Fibroblast of gingiva (primary cell): ENCODE results near the gene PDE6B.
"Not testable (repeated sequence)": the region's sequence is repeated elsewhere in the genome, so short reads cannot be mapped to it uniquely, and the experiment has no call there.

ENCODE experiments used
- DNase-seq: peaks from one replicate; pipeline ENCODE4 v3.0.0-alpha.2; 2011; ENCODE audit warnings: low read depth

PDE6B gene

DNA sequence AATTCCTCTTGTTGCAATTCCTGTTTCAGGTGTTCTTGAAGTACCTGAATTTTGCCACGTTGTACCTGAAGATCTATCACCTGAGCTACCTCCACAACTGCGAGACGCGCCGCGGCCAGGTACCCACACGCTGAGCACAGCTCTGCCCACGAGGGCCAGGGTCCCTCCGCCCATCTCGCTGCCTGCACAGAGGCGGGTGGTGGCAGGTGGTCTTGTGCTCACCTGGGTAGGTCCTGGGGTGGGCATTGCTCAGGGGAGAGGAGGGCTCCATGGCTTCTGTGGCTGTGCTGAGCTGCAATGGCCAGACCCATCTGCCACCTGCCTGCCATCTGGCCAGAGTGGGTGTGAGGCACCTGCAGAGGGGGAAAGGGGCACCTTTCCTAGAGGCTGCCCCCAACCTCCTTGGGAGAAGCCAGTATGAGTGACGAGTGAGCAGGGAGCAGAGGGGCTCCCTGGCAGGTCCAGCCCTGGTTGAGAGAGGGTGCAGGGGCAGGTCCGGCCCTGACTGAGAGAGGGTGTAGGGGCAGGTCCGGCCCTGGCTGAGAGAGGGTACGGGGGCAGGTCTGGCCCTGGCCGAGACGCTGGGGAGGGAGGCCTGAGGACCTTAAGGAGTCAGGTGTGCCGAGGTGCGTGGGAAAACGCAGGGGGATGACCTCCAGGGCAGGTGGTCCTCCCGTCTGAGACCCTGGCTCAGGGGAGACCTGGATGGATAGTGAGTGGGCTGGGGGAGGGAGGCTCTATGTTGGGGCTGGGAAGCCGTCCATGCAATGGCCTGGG lies 10.7 kb downstream of the PDE6B start:
- no peak for DNase-seq

DNA sequence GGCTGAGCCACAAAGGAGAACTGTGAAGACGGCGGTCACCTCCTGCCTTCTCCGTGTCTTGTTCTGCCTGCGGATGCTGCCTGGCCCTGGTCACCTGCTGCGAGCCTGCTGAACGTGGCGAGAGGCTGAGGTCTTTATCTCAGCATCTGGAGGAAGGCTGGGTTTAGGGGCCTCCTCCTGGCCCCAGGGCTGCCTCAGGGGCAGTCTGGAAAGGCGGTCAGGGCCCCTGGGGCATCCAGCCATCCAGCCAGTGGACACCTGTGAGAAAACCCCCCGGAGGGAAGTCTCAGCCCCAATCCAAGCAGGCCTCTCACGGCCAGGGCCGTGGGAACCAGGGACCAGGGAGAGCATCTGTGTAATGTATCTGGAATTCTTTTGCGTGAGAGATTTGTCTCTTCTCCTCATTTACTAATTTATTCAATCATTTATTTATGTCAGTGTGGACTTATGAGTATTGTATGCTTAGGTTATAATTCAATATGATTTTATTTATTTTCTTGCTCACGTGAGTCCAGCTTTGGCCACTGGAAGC lies 11.3 kb downstream of the PDE6B start:
- no peak for DNase-seq

DNA sequence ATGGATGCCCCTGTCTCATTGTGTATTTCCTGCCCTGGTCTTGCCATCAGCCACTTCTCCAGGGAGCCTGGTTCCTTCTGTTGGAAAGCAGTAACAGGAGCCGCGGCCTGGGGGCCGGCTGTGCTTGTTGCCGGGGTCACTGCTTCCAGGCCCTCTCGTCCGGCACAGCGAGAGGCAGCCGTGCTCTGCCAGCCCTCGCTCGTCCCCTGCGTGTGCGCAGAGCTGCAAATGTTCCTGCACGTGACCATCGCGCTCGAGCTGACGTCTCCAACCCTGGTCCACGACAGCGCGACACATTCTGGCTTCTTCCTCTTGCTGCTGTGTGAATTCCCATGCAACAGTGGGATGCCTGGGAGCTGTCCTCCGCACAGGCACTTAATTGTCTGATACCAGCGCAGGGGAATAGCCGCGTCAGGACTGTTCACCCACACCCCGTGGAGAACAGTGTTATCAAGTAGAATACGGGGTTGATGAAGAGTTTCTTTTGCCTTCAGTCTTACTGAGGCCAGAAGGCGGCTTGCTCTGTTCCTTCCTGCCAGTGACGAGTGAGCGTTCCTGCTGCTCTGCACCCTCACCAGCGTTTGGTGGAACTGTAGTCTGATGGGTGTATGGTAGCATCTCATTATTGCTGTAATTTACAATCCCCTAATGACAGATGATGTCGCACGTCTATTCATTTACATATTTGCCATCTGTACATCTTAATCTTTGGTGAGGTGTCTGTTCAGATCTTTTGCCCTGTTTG lies 12.3 kb downstream of the PDE6B start:
- no peak for DNase-seq

DNA sequence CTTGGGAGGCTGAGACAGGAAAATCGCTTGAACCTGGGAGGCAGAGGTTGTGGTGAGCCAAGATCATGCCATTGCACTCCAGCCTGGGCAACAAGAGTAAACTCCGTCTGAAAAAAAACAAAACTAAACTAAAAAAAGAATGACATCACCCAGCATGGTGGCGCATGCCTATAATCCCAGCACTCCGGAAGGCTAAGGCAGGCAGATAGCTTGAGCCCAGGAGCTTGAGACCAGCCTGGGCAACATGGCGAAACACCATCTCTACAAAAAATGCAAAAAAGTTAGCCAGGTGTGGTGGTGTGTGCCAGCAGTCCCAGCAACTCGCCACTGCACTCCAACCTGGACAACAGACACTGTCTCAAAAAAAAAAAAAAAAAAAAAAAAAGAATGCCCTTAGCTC lies 17.0 kb downstream of the PDE6B start:
- not testable (repeated sequence) for DNase-seq

DNA sequence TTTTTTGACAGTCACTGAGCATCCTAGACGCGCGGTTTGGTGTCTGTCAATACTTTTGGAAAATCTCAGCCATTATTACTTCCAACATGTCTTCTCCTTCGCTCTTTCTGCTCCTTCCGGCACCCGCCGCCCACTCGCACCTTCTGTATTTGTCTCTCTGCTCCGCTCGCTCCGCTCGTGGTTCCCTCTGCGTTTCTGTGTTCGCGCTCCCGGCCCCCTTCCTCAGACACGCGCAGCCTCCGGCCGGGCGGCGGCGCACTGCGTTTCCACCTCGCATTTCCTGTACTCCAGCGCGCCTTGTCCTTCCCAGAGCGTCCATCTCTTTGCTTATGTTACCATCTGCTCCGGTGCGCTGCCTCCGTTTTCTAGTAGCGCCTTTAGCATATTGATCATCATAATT lies 21.1 kb downstream of the PDE6B start:
- DNase-seq = no peak

DNA sequence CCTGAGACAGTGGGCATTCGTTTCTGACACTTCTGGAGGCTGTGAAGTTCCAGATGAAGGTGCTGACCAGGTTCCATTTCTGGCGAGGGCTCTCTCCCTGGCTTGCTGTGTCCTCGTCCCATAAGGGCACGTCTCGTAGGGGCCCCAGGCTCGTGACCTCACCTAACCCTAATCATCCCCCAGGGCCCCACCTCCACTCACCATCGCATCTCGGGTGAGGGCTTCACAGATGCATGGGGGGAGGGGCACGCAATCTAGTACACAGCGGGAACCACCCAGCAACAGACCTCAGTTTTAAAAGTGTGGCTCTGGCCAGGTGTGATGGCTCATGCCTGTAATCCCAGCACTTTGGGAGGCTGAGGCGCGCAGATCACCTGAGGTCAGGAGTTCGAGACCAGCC lies 22.1 kb downstream of the PDE6B start:
- DNase-seq = no peak

DNA sequence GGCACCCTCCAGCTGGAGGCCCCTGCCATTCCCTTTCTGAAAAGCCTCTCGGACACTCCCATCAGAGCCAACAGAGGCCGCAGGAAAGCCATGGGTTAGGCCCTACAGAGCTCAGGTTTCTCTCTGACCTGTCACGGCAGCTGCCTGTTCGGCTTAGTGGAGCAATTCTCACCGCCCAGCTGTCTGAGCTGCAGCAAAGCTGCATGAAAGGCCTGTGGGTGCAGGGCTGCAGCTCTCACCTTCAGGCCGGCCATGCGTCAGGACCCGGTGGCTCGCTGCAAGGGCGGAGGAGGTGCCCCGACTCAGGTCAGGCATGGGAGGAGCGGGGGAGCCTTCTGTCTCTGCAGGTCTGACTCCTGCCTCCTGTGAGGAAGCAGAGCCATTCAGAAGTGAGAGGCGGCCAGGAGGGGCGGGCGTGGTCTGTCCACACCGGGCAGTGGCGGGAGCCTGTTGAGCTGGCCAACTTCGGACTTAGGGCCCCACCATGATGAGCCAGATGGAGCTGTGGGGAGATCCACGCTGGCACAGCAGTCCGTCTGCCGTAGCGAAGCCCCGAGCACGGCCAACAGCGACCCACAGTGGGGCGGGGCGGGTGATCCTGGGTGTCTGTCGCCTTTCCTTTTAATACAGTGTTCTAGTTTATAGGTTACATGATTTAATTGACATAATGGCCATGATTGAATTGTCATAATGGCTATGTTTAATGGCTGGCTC lies 23.4 kb downstream of the PDE6B start:
- DNase-seq = no peak

DNA sequence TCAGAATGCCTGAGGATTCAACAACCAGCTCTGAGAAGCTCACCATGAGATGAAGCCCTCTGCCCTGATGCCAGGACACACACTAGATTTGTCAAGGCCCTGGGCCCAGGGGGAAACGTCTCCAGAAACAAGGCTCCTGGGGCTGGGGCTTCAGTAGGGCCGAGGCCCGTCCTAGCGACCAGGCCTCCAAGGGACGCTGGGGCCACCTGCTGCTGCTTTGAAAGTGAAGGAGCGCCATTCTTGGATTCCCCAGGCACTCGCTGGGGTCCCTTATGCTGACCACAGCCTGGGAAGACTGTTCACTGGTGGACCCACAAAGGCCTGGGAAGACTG lies 23.9 kb downstream of the PDE6B start:
- DNase-seq = no peak

DNA sequence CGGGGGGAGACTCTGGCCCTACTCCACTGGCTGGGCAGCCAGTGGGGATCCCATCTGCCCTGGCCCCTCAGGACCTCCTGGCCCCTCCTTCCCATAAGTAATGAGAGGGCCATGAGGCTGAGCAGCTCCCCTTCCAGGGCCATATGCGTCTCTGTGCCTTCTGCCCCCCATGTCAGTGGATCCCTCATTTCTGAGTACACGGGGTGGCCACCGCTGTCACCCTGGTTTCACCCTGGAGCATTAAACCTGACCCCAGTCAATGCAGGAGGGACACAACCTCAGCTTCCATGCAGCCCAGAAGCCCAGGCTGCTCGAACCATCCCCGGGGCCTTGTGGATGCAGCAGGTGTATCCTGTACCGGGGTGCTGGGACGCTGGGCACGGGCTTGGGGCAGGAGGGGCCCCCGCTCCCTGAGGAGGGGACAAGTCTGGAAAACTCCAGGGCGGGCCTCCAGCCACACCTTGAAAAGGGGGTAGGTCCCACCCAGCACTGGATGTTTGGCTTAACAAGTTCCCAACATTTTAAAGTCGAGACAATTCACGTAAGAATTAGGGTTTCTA lies 24.5 kb downstream of the PDE6B start:
- DNase-seq = no peak

DNA sequence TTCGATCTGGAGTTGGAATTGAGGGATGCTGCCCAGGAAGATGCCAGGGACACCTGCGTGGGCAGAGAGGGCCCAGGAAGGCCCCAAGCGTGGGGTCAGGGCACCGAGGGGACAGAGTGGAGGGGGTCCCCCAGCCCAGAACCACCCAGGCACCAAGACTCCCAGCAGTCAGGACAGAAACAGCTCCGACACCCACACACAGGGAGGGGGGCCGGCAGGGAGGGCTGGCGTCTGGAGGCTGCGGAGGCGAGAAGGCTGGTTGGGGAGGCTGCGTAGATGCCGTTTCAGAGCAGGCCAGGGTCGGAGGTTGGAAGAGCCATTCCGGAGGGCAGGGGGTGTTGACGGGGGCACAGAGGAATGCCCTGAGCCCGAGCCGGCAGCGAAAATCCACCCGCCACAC lies 25.1 kb downstream of the PDE6B start:
- no peak for DNase-seq

DNA sequence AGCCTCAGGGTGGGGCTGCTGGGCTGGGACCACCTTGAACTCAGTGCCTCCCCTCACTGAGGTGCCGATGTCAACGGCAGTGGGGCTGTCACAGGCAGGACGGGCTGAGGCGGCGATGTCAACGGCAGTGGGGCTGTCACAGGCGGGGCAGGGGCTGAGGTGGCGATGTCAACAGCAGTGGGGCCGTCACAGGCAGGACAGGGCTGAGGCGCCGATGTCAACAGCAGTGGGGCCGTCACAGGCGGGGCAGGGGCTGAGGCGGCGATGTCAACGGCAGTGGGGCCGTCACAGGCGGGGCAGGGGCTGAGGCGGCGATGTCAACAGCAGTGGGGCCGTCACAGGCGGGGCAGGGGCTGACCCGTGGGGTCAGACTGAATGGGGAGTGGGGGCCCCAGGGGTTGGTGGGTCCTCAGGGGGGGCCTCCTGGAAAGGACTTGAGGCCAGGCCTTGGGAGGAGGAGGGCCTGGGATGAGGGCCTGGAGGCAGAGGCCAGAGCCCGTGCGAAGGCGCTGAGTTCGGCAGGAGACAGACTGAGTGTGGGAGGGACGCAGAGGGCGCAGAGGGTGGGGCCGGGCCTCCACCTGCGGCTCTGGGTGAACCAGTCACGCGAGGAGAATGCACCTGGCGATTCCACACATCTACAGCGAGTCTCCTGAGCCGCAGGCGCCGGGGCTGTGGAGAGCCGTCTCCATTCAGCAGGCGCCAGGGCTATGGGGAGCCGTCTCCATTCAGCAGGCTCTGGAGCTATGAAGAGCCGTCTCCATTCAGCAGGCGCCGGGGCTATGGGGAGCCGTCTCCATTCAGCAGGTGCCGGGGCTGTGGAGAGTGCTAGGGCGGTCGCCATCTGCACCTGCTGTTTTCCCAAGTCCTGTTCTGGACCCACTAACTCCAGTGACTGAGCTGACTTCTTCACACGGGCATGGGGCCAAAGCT lies 25.8 kb downstream of the PDE6B start:
- no peak for DNase-seq

DNA sequence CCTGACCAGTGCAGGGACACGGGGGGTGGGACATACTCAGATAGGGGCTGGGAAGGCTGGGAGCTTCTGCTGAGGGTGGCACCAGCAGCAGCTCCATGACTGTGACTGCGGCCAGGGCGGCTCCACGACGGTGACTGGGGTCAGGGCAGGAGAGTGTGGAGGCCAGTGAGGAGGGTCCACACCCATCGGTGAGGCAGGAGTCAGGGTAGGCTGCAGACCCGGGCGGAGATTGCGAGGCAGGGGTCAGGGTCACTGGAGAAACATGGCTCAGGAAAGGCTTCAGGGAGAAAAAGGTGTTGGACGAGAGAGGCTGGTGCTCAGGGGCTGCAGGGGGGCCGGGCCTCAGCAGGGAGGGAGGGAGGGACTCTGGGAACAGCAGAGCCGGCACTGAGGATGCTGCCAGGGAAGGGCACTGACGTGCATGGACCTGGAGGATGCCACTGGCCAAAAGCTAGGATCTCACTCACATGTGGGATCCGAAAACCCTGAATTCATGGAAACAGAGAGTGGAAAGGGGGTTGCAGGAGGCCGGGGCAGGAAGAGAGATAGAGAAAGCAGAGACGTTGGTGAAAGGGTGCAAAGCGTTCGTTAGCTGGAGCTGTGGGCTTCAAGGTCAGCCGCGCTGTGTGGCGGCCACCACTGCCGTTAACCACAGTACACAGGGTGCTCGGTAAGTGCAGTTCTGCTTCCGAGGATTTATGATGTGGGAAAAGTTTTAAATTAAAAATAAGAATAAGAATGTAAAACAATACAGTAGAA lies 26.7 kb downstream of the PDE6B start:
- no peak for DNase-seq

DNA sequence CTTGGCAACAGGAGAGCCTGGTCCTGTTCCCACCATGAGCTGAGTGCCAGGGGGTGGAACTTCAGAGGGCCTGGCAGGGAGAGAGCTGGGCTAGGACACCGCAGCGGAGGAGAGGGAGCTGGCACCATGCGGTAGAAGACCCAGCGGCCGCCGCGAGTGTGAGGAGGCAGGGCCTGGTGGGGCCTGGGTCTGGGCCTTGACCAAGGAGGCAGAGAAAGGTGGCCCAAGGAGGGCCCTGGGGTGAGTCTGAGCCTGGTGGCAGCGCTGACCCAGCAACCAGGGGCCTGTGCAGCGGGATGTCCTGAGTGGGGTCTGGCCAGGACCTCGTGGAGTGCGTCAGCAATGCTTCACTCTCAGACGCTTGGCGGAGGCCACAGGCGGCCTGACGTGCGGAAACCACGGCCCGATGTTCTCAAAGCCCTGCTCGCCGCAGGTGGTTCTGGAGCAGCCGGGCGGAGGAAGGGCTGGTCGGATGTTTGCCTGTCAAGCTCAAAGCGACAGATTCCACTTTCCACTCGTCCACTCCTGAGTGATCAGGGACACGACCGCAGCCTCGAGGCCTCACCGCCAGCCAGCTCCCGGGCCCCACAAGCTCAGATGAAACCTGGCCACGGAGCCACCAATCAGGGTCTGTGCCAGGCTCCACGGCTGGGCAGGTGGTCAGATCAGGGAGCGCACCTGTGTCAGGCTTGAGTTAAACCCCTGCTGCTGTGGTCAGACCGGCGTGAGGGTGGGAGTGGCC lies 27.9 kb downstream of the PDE6B start:
- no peak for DNase-seq

DNA sequence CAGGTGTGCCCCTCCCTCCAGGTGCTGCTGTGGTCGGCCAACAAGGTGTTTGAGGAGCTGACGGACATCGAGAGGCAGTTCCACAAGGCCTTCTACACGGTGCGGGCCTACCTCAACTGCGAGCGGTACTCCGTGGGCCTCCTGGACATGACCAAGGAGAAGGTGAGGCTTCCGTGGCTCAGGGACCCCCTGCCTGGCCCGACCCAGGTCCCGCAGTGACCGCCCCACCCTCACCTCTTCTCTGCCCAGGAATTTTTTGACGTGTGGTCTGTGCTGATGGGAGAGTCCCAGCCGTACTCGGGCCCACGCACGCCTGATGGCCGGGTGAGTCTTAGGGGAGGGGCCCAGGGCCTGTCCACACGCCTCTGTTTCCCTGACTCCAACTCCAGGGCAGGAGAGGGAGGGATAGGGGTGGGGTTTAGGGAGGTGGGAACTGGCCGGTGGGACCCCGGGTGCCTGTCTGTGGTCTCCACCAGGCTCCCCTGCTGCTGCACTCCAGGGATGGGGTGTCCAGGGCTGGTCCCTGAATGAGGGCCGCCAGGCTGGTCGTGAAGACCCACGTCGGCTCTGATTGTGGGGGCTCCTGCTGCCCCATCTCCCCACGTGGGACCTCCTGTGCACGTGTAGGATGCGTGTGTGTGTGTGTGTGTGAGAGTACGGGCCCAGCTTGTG lies 28.6 kb downstream of the PDE6B start:
- DNase-seq = no peak

DNA sequence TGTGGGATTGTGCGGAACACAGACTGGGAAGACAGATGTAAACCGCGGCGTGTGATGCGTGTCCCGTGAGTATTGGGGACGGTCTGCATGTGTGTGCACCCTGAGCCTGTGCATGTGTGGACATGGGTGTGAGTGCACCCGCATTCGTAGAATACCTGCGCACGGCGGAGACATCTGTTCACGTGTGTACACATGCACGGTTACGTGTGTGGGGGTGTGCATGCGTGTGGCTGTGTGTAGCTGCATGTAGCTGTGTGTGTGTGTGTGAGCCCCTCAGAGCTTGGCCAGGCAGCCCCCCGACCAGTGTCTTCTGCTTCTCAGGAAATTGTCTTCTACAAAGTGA lies 29.1 kb downstream of the PDE6B start:
- DNase-seq = no peak

DNA sequence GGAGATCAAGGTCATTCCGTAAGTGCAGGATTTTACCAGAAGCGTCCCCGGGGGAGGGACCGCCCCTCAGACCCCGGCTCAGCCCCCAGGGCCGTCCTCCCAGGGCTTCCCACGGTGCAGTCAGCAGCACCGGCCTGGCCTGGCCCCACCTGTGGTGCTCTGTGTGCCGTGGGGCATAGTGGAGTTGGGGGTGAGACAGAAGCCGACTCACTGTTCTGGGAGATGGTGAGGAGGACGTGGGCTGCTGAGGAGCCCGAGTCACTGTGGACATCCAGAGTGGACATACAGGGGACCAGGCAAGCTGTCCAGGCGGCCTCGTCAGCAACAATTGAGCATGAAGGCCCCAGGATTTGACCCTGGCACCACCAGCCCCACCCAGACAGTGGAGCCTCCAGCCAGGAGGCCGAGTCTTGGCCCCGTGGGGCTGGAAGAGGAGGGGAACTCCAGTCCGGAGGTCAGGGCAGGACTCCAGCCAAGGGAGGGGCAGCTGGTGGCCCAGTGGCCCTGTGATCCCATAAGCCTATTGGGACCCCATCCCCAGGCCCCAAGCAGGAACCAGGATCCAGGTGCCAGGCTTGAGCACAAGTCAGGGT lies 29.6 kb downstream of the PDE6B start:
- DNase-seq = no peak

DNA sequence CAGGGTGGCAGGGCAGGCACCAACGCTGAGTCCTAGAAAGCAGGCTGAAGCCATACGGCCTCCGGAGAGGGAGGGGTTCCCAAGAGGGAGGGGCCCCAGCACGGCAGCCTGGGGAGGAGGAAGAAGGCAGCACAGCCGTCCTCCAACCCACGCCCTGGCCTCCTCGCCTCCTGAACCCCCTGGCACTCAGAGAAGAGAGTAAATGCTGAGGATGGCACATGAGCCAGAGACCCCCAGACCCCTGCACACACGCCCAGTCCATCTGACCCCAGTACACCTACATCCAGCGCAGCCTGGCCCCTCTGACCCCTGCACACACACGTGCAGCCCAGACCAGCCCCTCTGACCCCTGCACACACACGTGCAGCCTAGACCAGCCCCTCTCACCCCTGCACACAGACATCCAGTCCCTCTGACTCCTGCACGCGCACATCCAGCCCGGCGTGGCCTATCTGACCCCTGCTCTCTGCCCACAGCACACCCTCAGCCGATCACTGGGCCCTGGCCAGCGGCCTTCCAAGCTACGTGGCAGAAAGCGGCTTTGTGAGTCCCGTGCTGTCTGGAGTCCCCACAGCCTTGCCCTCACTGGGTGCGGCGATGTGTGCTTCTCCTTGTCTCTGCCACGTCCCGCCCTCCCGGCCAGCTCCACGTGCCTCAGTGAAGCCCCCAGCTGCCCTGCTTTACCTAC lies 30.2 kb downstream of the PDE6B start:
- no peak for DNase-seq
